T-helper 2 cell (primary cell): ENCODE results near the gene BIN1.
A peak's percentile ranks its signal among the peaks of the same experiment; 100 is the strongest.
"Not testable (repeated sequence)": the region's sequence is repeated elsewhere in the genome, so short reads cannot be mapped to it uniquely, and the experiment has no call there.

Experiments
- DNase-seq, 5 experiments: peaks; one replicate each; pipeline versions ENCODE4 v3.0.0 to v3.0.0-alpha.2; 2012 to 2022

BIN1 gene

DNA sequence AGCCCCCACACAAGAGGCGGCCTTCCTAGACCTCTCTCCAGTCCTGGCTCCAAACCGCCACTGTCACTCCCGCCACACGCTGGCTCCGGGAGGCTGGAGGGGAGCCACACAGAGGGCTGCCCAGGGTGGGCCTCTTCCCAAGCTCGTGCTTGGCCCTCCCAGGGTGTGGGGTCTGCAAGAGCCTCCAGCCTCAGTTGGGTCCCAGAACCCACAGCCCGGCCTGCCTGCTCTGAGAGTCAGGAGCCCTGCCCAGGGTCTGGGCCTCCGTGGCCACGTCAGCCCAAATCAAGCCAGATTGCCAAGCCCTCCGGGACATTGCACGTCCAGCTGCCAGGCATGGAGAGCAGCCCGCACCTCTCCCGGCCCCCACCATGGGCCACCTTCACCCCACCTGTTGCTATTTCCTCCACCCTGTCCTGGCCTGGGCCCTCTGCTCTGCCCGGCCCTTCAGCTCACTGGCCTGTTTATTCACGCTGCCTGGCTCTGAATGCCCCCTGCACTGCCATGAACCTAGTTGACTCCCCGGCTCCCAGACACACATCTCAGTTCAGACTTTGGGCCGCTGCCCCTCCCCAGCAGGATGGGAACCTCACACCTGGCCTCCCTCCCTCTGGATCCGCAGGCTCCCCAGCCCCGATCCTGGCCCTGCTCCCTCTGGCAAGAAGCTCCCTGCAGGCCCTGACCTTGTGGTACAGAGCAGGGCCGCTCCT is 61.0 kb downstream of the BIN1 start:
- no peak for DNase-seq

DNA sequence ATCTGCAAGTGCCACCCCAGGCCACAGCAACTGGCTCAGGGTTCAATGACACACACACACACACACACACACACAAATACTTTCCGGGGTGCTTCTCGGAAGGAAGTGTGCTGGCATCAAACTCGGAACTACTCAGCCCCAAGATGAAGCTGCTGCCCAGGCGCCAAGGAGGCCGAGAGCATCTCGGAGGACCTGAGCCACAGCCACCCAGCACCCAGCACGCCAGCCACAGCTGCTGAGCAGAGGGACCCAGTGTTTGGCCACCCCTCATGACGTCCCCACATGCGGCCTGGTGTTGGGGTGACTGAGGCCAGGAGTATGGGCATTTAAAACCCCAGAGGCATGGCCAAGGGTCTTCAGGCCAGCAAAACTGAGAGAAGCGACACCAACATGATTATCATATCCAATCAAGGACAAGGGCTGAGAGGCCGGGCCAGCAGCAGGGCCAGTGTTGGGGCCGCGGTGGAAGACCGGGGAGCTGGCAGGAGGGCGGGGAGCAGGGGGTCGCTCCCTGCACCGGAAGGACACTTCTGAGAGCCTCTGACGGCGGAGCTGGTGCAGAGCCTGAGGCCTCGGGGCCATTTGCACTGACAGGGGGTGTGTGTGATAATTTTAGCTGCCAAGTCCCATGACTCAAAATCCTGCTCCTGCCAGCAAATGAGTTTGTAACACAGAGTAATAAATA is 61.8 kb downstream of the BIN1 start:
- no peak for DNase-seq

DNA sequence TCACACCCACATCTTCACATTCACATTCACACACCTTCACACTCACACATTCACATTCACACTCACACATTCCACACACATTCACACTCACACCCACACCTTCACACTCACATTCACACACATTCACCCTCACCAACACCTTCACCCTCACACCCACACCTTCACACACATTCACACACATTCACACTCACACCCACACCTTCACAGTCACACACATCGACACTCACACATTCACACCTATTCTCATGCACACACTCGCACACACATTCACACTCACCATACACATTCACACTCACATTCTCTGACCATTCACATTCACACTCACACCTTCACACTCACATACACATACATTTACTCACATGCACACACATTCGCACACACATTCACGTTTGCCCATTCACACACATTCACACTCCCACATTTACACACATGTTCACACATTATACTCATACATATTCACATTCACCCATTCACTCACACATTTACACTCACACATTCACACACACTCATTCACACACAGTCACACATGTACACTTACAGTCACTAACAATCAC is 62.7 kb downstream of the BIN1 start:
- no peak for DNase-seq

DNA sequence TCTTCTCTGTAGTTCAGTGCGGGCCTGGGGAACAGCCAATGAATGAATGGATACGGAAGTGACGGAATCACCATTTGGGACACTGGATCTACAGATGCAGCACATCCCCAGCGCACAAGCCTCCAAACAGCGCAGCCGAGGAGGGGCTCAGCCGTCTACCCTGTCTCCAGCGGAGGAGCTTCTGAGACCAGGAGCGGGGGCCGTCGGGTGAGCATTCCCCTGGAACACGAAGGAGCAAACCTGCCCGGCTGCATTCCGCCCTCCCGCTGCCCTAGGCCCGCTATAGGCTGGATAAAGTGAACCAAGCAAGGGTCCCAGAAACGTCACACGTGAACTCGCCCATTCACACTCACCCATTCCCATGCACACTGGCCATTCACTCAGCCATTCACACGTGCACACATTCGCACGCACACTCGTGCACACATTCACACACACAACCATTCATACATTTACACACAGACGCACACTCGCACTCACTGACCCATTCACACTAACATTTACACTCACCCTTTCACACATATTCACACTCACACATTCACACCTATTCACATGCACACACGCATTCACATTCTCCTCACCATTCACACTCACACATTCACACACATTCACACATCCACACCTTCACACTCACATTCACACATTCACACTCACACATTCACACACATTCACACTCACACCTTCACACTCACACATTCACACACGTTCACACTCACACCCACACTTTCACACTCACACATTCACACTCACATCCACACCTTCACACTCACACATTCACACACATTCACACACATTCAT is 63.4 kb downstream of the BIN1 start:
- DNase-seq: no peak

DNA sequence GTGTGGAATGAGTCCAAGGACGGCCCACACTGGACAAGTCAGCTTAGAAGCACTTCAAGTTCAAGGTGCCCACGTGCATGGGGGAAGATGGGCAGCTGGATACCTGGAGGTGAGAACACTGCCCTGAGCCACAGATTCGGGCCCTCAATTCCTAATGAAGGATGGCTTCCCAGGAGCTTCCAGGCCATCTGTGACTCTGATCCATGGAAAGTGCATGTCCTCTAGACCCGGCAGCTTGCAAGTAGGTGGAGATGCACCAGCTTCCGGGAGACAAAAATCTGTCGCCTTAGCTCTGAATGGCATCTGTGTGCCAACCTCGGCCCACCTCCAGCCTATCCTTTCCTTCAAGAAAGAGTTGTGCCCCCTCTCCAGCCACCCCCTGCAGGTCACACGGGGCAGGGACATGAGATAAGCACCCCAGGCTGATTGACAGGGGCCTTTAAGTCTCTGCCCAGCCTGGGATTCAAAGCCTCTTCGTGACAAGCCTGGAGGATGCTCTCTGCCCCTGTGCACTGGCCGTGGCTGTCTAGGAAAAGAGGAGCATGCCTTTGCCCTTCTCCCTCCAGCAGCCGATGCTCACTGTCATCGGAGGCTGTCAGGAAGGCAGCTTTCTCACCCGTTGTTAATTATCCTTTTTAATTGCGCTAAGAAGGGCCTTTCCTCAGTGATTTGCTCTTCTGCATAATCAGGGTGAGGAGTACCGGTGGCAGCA is 65.5 kb downstream of the BIN1 start:
- no peak for DNase-seq

DNA sequence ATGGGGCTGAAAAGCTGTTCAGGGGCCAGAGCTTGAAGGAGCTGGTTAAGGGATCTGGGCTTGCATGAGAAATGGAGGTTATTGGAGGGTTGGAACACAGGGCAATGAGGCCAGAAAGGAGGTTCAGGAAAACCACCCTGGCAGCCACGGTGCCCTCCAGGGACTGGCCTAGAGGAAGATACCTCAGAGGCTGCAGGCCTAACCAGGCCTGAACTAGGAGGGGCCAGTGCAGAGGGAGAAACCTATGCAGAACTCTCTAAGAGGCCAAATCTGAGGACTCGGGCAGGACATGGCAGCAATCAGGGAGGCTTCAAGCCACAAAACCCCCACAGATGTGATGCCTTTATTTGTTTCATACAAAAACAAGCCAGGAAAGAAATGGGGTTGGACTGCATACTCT is 66.8 kb downstream of the BIN1 start:
- no peak for DNase-seq

DNA sequence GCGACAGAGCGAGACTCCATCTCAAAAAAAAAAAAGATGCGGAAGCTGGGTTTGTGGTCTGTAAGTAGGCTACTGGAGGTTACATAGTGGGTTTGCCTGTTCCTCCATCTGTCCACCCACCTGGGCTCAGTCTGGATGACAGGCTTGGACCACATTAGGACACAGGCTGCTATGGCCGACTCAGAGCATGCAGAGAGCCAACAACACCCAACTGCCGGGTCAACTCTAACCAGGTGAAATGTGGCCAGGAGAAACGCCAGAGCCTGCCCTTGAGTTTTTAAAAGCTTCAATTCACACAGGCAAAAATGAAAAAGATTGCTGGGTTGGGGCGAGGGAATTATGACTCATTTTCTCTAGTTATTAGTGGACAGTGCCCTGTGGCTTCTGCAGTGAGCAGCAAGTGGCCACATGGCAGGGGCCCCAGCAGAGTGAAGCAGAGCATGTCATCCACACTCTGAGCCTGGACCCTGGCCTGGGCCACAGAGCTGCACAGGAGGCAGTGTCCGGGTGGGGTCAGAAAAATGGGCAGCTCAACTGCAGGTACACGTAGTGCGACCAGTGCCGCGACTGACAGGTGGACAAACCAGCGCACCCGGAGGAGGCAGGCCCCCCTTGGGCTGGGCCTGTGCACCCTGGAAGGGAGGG is 67.4 kb downstream of the BIN1 start:
- DNase-seq: peak in 1 of 5 experiments; percentile 31

DNA sequence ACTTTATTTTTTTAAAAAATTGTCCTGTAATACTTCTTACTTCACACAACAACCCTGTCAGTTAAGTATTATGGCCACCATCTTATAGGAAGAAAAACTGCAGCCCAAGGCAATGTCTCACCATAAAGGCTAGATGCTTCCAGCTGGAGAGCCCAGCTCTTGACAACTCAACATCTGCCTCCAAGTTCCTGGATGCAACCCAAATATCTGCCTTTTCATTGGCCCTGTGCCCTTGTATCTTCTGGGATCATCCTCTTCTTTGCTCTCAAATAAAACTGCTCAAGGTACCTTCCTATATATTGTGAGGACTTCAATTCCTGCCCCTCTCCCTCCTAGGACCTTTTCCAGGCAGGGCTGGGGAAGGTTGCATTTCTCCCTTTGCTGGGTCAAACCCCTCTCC is 69.5 kb downstream of the BIN1 start:
- DNase-seq: no peak

DNA sequence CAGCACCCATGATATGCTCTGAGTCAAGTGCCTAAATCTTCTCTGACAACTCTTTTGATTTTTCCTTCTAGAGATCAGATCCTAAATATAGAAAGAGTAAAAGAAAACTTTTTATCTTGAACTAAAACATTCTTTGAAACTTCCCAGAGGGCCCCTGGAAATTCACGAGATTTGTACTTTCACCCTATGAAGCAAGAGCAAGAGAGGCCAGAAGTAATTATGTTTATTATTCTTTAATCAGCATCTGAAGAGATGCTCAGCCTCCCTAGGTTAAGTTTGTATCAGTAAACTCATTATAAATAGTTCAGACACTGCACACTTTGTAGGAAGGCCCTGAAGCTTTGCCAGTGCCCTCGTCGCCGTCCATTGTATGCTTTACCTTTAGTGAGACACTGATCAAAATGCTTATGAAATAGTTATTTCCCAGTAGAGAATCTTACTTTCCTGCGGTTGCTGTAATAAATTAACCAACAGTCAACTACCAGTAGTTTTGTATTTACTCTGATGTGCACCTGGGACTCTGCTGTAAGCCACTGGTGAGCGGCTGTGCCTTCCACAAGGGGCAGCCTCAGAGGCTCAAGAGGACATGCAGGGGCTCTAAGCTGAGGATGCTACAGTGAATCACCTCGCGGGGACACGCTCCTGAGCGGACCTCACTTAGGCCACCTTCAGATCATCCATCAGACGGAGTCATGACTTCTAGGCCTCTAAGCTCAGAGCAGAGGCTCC is 71.9 kb downstream of the BIN1 start:
- no peak for DNase-seq

DNA sequence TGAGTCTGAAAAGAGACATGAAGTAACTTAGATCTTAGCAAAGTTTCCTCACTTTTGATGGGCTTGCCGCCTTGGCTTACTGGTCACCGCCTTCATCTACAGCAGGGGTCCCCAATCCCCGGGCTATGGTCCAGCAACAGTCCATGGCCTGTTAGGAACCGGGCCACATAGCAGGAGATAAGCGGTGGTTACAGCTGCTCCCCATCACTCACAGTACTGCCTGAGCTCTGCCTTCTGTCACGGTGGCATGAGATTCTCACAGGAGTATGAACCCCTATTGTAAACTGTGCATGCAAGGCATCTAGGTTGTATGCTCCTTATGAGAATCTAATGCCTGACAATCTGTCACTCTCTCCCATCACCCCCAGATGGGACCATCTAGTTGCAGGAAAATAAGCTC is 72.9 kb downstream of the BIN1 start:
- no peak for DNase-seq

DNA sequence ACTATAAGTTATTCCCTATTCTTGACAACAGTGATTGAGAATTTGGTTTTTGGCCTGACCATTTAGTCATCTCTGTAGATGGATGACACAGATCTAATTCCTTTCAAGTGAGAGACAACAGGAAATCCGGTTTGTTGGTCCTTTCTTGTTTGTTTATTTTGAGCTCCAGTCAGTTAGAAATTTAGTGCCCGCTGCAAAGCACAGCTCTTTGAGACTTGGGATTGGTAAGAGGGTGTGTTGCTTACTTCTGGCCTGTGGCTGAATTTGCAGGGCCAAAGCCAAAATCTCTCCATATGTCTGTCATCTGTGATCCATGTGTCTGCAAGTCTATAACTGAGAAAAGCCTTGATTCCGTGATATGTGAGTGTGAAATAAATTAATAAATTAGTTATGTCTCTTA is 74.3 kb downstream of the BIN1 start:
- DNase-seq: no peak

DNA sequence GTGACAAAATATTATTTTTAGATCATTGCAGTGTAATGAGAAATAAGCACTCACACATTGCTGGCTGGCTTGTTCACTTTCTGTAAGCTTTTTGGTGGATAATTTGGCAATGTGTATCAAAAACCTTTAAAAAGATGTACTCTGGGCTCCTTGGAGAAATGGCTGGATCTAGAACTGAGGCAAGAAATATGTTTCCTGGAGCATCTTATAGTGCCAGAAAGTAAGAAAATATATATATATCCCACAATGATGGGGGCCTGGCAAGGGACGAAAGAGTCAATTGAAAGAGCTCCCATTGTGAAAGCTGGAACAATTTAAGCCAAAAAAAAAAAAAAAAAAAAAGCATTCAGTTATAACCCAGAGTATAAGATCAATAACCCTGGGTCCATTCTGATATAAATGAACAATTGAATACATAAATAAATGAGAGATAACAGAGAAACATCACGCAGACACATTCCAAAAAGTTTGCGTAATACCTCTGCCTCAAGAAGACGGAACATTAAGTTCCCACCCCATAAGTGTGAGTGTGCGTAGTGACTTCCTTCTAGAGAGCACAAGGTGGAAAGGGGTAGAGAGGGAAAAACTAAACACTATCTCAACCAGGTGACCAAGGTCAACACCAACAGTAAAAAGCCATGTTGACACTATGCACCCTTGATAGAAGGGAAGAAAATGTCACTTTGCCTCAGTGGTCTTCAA is 77.5 kb downstream of the BIN1 start:
- no peak for DNase-seq

DNA sequence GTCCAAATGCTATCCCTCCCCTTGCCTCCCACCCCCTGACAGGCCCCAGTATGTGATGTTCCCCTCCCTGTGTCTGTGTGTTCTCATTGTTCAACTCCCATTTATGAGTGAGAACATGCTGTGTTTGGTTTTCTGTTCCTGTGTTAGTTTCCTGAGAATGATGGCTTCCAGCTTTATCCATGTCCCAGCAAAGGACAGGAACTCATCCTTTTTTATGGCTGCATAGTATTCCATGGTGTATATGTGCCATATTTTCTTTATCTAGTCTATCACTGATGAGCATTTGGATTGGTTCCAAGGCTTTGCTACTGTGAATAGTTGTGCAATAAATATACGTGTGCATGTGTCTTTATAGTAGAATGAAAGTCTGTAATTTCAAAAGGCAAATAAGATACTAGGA is 78.2 kb downstream of the BIN1 start:
- DNase-seq: not testable (repeated sequence)

DNA sequence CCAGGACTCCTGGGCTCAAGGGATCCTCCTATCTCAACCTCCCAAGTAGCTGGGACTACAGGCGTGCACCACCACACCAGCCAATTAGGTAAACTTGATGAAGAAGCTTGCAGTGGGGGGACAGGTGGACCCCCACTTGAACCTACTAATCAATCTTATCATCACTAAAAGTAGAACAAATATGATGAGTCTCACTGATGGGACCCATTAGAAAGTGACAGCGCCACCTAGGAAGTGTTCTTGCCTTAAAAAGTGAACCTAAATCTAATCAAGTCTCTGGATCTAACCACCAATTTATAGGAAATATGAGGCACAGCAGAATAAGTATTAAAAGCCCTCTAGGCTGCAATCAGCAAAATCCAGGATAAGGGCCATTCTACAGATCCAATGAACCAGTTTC is 79.2 kb downstream of the BIN1 start:
- DNase-seq: peak in 1 of 5 experiments; percentile 15

DNA sequence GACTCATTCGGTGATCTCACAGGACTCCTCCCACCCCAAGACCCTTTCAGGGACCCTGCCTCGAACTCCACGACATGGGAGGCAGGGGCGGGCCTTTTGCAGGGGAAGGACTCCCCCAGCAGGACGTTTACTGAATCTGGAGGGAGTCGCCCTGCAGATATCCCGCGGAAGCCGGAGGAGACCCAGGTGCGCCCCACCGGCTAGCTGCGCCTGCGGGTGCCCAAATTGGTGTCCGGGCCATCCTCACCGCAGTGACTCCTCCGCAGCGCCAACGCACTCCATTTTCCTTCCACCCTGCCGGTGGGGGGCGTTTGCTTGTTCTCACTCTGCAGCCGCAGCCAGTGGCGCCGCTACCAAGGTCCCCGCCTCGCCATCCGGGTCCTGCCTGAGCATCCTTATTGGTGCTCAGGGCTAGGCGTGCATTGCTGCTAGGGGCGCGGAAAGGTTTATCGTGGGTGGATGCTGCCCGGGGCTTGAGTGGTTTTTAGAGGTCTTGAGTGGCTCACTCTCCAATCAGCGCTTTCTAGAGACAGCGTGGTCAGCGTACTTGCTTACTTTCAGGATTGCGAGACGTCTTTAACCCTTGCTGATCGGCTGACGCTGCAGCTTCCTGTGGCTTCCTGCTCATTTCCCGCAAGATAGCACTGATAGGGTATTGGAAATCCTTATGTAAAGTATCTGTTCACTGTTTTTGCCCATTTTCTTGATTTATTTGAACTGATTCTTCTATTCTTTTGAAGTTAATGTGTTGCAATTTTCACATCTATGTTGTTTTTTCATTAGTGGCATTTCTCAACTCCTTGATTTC is 81.4 kb downstream of the BIN1 start:
- DNase-seq: peak in 4 of 5 experiments; percentile 40 to 83 (median 58)

DNA sequence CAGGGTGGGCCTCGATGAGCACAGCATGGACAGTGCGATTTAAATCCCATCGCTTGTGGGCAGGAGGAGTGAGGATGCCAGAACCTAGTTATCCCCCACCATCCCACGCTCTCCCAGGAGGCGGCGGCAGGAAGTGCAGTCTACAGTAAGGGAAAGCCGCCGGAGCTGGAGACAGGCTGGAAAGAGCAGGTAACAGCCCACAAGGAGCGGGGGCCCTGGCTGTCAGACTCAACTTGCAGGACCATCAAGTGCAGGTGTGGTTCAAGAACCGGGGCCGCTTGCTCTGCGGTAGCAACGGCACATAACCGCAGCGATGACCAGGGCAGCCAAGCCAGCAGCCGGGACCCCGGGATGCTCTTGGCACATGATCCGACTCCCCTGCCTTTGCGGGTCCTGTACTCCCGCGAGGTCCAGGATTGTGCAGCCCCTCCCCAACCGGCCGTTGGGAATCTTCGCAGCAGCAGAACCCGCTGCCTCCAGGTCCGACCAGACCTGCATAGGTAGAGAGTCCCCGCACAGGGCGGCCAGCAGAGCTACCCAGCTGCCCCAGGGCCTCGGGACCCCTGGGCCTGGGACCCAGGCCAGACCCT is 82.1 kb downstream of the BIN1 start:
- no peak for DNase-seq

DNA sequence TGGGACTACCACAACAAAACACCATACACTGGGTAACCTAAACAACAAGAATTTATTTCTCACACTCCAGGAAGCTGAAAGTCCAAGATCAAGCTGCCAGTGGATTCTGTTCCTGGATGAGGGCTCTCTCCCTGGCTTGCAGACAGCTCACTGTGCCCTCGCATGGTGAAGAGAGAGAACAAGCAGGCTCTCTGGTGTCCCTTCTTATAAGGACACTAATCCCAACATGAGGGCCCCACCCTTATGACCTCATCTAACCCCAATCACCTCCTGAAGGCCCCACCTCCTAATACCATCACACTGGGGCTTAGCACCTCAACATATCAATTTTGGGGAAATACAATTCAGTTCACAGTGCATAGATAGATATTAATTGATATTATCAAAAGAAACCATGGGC is 83.5 kb downstream of the BIN1 start:
- DNase-seq: no peak

DNA sequence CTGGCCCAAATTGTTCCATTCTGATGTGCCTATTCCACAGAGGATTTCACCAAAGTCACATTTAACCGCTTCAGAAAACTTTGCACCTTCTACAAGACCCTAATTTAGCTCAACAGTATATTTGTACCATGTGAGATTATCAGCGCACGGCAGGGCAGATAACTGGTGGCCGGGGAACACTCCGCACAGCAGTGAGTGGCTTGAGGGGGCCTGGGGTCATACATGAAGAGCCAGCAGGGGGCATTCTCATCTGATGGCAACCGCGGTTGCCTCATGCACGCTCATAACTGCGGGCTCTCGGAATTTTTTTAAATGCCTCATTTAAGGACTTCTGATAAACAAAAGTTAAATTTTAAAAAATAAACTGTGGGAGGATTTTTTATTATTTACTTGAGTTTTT is 84.1 kb downstream of the BIN1 start:
- DNase-seq: no peak

DNA sequence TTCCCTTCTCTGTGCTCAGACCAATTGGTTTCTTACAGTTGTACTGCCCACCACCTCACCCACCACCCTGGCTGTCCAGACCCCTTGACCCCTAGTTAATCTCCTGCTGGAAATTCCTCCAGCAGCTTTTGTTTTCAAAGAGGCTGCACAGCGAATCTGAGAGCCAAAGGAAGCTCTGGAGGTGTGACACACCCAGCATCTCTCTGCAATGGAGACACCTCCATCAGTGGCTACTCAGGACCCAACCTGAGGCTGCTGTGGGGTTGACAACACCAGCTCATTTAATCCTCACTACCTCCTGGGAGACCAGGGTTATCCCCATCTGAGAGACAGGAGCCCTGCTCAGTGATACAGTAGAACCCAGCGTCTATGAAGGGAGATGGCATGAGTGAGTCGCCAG is 86.4 kb downstream of the BIN1 start:
- DNase-seq: no peak

DNA sequence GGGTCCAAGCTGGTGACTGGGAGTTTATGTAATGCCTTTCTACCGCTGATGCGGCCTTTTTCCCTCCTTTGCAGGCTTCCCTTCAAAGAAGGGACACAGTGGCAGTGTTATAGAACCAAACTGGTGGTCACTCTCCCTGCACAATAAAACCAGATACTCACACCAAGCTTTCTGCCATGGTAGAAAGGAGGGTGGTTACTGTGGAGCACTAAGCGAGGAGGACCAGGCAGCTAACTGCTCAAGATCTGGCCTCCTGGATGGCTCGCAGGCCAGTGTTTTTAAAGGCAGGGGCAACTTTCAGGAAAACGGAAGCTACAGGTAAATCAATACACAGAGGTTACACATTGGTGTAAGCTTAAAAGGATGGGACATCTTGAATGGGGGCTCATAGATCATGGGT is 89.4 kb downstream of the BIN1 start:
- DNase-seq: no peak
